OCI-LY7 (cell line): ENCODE data around the gene VAPB. TPM values are rescaled to one million over a fixed set of nuclear protein-coding genes. Genes with fewer than 3 reads are reported as not detected.

Source experiments
- BruUV-seq: library from RNA; stranded (reverse); fragments of 400-500 nt; replicated peaks from 2 replicates; lab custom pipeline; 2021; lab: Mats Ljungman, UMichigan
- CTCF ChIA-PET: fragments of 300-600 bp; sonication (Branson Sonifier 250); formaldehyde crosslinking; loops from one replicate; lab custom pipeline; 2022; ENCODE audit warnings: antibody characterized with exemption; ENCODE audit not compliant: unreplicated experiment; lab: Charles Lee
- POLR2A ChIA-PET: fragments of 300-600 bp; sonication (Branson Sonifier 250); formaldehyde crosslinking; loops from one replicate; lab custom pipeline; 2022; ENCODE audit warnings: antibody characterized with exemption; lab: Charles Lee
- DNase-seq: peaks from one replicate; pipeline ENCODE4 v3.0.0-alpha.2; 2015; ENCODE audit warnings: low spot score
- H2AFZ ChIP-seq: fragments of 200-600 bp; sonication (generic), shearing (Covaris generic); 2 replicates; pipeline ENCODE4 v1.6.1; 2014; ENCODE audit warnings: mild to moderate bottlenecking, antibody characterized with exemption, low read length, moderate library complexity
- H3K27ac ChIP-seq: fragments of 200-600 bp; sonication (generic); 2 replicates; pipeline ENCODE4 v1.5.1; 2014; ENCODE audit warnings: mixed run types, low read depth, mild to moderate bottlenecking, moderate library complexity, low read length, inconsistent platforms; ENCODE audit not compliant: poor library complexity, severe bottlenecking
- H3K36me3 ChIP-seq: fragments of 200-600 bp; sonication (generic); 2 replicates; pipeline ENCODE4 v1.6.1; 2014; ENCODE audit warnings: mild to moderate bottlenecking, antibody characterized with exemption, low read length, moderate library complexity, mixed read lengths; ENCODE audit not compliant: insufficient read depth
- H3K4me1 ChIP-seq: fragments of 200-600 bp; sonication (generic); 2 replicates; pipeline ENCODE4 v1.5.1; 2014; ENCODE audit warnings: mild to moderate bottlenecking, low read length; ENCODE audit not compliant: insufficient read depth, poor library complexity, severe bottlenecking
- H3K4me2 ChIP-seq: fragments of 200-600 bp; sonication (generic); 2 replicates; pipeline ENCODE4 v1.6.1; 2014; ENCODE audit warnings: mild to moderate bottlenecking, low read length
- H3K4me3 ChIP-seq: fragments of 200-600 bp; sonication (generic); 2 replicates; pipeline ENCODE4 v1.5.1; 2014; ENCODE audit warnings: mild to moderate bottlenecking, low read depth, low read length; ENCODE audit not compliant: poor library complexity, severe bottlenecking
- H3K79me2 ChIP-seq: fragments of 200-600 bp; sonication (generic); 2 replicates; pipeline ENCODE4 v1.6.1; 2016; ENCODE audit warnings: low read depth, mild to moderate bottlenecking, low read length, moderate library complexity, mixed read lengths; ENCODE audit not compliant: insufficient read depth
- H3K9me2 ChIP-seq: fragments of 200-600 bp; sonication (generic); 2 replicates; pipeline ENCODE4 v1.6.1; 2016; ENCODE audit warnings: mild to moderate bottlenecking, low read length, mixed read lengths; ENCODE audit not compliant: insufficient read depth
- H3K9me3 ChIP-seq: fragments of 200-600 bp; sonication (generic); 2 replicates; pipeline ENCODE4 v1.6.1; 2014; ENCODE audit warnings: mild to moderate bottlenecking, mixed run types, low read length, mixed read lengths
- H4K20me1 ChIP-seq: fragments of 200-600 bp; sonication (generic); 2 replicates; pipeline ENCODE4 v1.6.1; 2014; ENCODE audit warnings: mild to moderate bottlenecking, antibody characterized with exemption, low read length, moderate library complexity, mixed read lengths; ENCODE audit not compliant: insufficient read depth
- EZH2phosphoT487 ChIP-seq: fragments of 200-600 bp; sonication (generic); IDR thresholded peaks from 2 replicates; pipeline ENCODE4 v1.6.1; 2018; ENCODE audit warnings: low read depth, borderline replicate concordance, mild to moderate bottlenecking, mixed run types, antibody characterized with exemption, low read length, moderate library complexity, mixed read lengths
- intact Hi-C: fragments of 100-400 bp; cut with micrococcal nuclease; formaldehyde crosslinking; loops from one replicate; pipeline ENCODE4 v1.10.0; 2022; ENCODE audit not compliant: unreplicated experiment
- total RNA-seq, 2 experiments: library from RNA; depleted of rRNA in 1 of 2; stranded (reverse); fragments of >200 nt in 1 of 2; shearing (Covaris generic) in 1 of 2; gene quantifications; 2 replicates each; pipeline ENCODE4 v1.2.3, GENCODE V29; 2014 to 2022
- TF ChIP-seq, protein P1 (sequence below): fragments of 200-600 bp; sonication (generic); conservative IDR thresholded peaks from 2 replicates; pipeline ENCODE4 v1.5.1; 2014; ENCODE audit warnings: mild to moderate bottlenecking, antibody characterized with exemption, low read length, moderate library complexity, mixed read lengths

The VAPB gene
- total RNA-seq, 2 experiments from 2014 or later = 13.3 to 43.2 TPM

DNA sequence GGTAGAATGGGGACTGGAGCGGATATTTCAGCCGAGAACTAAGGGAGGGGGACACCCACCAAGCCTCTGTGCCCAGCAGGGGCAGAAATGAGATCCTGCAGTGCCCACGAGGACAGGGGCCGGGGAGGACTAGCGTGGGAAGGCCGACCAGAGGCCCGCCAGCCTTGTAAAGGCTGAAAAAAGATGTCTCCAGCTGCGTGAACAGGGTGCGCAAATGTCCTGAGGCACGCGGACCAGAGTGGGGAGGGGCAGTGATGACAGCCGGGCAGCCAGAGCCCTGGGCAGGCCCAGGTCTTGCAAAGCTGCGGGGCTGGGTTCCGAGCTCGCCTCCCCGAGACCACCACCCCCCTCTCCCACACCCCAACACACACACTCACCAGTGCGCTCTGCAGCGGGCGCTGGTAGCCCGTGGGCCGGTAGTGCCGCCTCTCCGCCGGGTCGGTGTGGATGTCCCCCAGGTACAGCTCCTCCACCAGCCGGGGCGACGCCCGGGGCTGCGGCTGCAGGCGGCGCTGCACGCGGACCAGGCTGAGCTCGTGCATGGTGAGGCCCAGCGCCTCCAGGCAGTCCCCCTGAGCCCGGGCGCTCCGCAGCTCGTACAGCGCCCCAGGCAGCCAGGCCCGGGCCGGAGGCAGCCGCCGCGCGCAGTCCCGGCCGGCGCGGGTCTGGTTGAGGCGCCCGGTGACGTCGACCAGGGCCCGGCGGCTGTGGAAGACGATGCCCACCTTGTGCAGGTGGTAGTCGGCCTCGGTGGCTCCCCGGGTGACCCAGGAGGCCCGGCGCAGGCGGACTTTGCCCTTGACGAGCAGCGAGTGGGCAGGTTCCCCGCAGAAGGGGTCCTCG, 77.9 kb downstream of the VAPB start:
- intact Hi-C loops = no loop called here
- POLR2A ChIA-PET = no interaction called here

DNA sequence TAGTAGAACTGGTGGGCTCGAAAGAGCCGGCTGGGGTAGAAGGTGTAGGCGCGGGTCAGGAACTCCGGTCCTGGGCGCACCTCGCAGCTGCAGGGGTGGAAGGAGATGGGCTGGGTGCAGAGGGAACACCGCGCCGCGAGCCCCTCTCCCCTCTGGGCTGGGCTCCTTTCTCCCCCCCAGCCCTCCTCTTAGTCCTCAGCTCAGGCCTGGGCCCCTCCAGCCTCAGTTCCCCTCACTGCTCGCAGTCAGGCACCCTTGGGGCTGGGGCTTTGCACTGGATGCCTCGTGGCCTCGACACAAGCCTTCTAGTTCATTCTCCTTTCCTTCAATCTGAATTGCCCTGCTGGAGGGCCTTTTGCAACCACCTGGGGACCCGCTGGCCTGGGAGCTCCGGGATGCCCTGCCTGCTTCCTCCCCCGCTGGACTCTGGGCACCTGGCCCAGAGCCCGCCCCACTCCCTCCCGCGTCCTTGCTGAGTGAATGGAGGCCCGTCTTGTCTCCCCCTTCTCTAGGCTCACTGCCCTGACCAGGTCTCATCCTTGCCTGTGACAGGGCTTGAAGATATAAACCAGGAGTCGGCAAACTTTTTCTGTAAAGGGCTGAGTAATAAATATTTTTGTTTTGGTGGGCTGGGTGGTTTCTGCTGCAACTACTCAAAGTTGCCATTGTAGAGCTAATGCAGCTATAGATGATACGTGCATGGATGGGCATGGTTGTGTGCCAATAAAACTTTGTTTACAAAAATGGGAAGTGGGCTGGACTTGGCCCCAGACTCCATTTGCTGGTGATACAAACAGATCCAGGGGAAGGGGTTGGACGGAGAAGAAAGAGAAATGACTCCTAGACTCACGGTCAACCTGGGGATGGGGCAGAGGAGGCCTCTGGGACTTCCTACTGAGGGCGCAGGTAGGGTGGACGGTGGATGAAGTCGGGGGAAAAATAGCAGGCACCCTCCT, 78.8 kb downstream of the VAPB start:
- Histone ChIP-seq H3K4me1 (no peaks in the 10 kb centered on the region), H3K36me3 (no peaks in the 10 kb centered on the region), H3K9me2 (no peaks in the 10 kb centered on the region), H3K9me3 (no peaks in the 10 kb centered on the region), H3K27ac (no peak overlapping the region), H2AFZ (no peak overlapping the region), H3K4me2 (no peak overlapping the region), H3K4me3 (no peak overlapping the region), H4K20me1 (no peaks in the 10 kb centered on the region; the same call in 1 of the 2 replicates), H3K79me2 (no peaks in the 10 kb centered on the region)
- intact Hi-C loops = no loop called here
- DNase-seq = no peak
- POLR2A ChIA-PET = no interaction called here
- no TSS peak for BruUV-seq
- TF ChIP-seq, protein P1, sequence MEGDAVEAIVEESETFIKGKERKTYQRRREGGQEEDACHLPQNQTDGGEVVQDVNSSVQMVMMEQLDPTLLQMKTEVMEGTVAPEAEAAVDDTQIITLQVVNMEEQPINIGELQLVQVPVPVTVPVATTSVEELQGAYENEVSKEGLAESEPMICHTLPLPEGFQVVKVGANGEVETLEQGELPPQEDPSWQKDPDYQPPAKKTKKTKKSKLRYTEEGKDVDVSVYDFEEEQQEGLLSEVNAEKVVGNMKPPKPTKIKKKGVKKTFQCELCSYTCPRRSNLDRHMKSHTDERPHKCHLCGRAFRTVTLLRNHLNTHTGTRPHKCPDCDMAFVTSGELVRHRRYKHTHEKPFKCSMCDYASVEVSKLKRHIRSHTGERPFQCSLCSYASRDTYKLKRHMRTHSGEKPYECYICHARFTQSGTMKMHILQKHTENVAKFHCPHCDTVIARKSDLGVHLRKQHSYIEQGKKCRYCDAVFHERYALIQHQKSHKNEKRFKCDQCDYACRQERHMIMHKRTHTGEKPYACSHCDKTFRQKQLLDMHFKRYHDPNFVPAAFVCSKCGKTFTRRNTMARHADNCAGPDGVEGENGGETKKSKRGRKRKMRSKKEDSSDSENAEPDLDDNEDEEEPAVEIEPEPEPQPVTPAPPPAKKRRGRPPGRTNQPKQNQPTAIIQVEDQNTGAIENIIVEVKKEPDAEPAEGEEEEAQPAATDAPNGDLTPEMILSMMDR = no peak
- no peak for TF ChIP-seq EZH2phosphoT487
- CTCF ChIA-PET = no interaction called here

More for the DNA sequence above, 77.9 kb downstream of the VAPB start:
- no peaks in the 10 kb centered on the region for H3K9me3 ChIP-seq
- TF ChIP-seq, protein P1 = no peak
- TF ChIP-seq EZH2phosphoT487 = no peak
- H3K36me3 ChIP-seq = no peaks in the 10 kb centered on the region
- no TSS peak for BruUV-seq
- no peak overlapping the region for H3K4me3 ChIP-seq
- H3K4me2 ChIP-seq = no peak overlapping the region
- CTCF ChIA-PET = no interaction called here
- no peaks in the 10 kb centered on the region for H3K4me1 ChIP-seq
- H2AFZ ChIP-seq = no peak overlapping the region
- no peak overlapping the region for H3K27ac ChIP-seq
- no peaks in the 10 kb centered on the region for H3K79me2 ChIP-seq
- no peaks in the 10 kb centered on the region; the same call in 1 of the 2 replicates for H4K20me1 ChIP-seq
- no peaks in the 10 kb centered on the region for H3K9me2 ChIP-seq
- DNase-seq = no peak
